ENCODE measurements around the gene ZC3H13.

ZC3H13 gene

DNA sequence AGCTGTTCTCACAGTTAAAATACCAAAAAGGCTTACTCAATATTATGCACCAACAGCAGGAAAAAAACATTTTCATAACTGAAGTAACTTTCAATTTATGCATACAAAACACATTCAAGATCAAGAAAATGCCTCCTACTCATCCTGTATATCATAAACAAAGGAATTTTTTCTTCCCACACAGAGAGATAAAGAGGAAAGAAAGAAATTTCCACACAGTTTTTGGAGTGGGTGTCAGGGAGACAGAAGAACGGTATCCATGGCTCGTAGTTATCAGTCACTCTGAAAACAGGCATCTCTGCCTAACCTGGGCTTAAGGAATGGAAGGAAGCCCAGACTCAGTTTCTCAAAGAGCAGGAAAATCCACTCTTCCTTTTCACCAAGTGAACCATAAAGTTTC is 108.6 kb downstream of the ZC3H13 start:
- TF ChIP-seq CTCF (IDR thresholded peaks at IDR 0.05; ENCODE audit: borderline replicate concordance, insufficient read depth, low read depth, low read length), result no peak
- H3K4me3 ChIP-seq (ENCODE audit: low read depth, low read length), result no peak overlapping the region

GRCh38 chr13:45943120-45943519 is 109.4 kb downstream of the ZC3H13 start:
- no peak overlapping the region for H3K4me3 ChIP-seq (ENCODE audit: low read depth, low read length)
- TF ChIP-seq CTCF (IDR thresholded peaks at IDR 0.05; ENCODE audit: borderline replicate concordance, insufficient read depth, low read depth, low read length), result no peak

GRCh38 chr13:45941261-45941660 is 111.3 kb downstream of the ZC3H13 start:
- TF ChIP-seq CTCF (IDR thresholded peaks at IDR 0.05; ENCODE audit: borderline replicate concordance, insufficient read depth, low read depth, low read length), result no peak
- no peak overlapping the region for H3K4me3 ChIP-seq (ENCODE audit: low read depth, low read length)

GRCh38 chr13:45940061-45940460 is 112.5 kb downstream of the ZC3H13 start:
- no peak for TF ChIP-seq CTCF (IDR thresholded peaks at IDR 0.05; ENCODE audit: borderline replicate concordance, insufficient read depth, low read depth, low read length)

GRCh38 chr13:45936621-45937020 is 115.9 kb downstream of the ZC3H13 start:
- no peak overlapping the region for H3K4me3 ChIP-seq (ENCODE audit: low read depth, low read length)
- no peak for TF ChIP-seq CTCF (IDR thresholded peaks at IDR 0.05; ENCODE audit: borderline replicate concordance, insufficient read depth, low read depth, low read length)

More at GRCh38 chr13:45940061-45940460, 112.5 kb downstream of the ZC3H13 start:
- no peak overlapping the region for H3K4me3 ChIP-seq (ENCODE audit: low read depth, low read length)

DNA sequence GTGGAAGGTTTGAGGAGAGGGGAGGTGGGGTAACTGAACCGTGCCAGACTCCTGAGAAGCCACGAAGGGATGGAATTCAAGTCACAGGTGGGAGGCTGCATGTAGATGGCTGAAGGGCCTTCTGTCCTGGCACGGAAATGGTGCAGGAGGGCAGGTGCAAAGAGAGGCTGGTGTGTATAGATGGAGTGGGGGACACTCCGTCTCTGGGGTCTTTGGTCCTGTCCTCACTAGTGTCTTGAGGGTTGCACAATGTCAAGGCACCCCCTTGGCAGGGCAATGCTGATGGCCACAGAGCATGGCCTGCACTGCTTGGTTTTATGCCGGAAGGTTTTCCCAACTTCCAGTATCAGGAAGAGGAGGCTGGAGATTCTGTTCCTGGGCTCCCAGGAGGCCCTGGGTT is 118.3 kb downstream of the ZC3H13 start:
- no peak overlapping the region for H3K4me3 ChIP-seq (ENCODE audit: low read depth, low read length)
- no peak for TF ChIP-seq CTCF (IDR thresholded peaks at IDR 0.05; ENCODE audit: borderline replicate concordance, insufficient read depth, low read depth, low read length)

GRCh38 chr13:45933203-45933908 is 119.2 kb downstream of the ZC3H13 start:
- TF ChIP-seq CTCF (IDR thresholded peaks at IDR 0.05; ENCODE audit: borderline replicate concordance, insufficient read depth, low read depth, low read length), result no peak
- no peak overlapping the region for H3K4me3 ChIP-seq (ENCODE audit: low read depth, low read length)

Data from GM12875 (cell line).